ENCODE results near the gene HTR3E.

The HTR3E gene

GRCh38 chr3:184097556-184097955 lies 692 bp downstream of the HTR3E start:
- Histone ChIP-seq H3K4me1 (ENCODE audit: insufficient read depth, low read length, poor library complexity, severe bottlenecking) (no peaks in the 10 kb centered on the region), H3K9me2 (replicated peaks; ENCODE audit: low read depth, low read length) (no peaks in the 10 kb centered on the region), H3F3A (ENCODE audit: low read depth) (no peaks in the 10 kb centered on the region), H3K27me3 (ENCODE audit: insufficient read depth, low read length, poor library complexity, severe bottlenecking) (no peaks in the 10 kb centered on the region), H3K9me3 (ENCODE audit: insufficient read depth, low read depth, low read length) (no peaks in the 10 kb centered on the region), H4K20me1 (ENCODE audit: insufficient read depth, low read length, poor library complexity, severe bottlenecking) (no peaks in the 10 kb centered on the region), H3K79me2 (ENCODE audit: insufficient read depth, low read length) (no peaks in the 10 kb centered on the region), H3K36me3 (ENCODE audit: insufficient read depth, low read length) (no peaks in the 10 kb centered on the region), H2AFZ (ENCODE audit: low read length) (no peak overlapping the region), H3K4me2 (ENCODE audit: low read depth, low read length, poor library complexity, severe bottlenecking) (no peak overlapping the region), H3K9ac (ENCODE audit: low read depth, low read length, poor library complexity, severe bottlenecking) (no peak overlapping the region), H3K4me3 (ENCODE audit: low read length, poor library complexity, severe bottlenecking) (no peak overlapping the region)
- no peak for TF ChIP-seq CTCF (conservative IDR thresholded peaks at IDR 0.05; ENCODE audit: low read length)
- TF ChIP-seq EZH2phosphoT487 (IDR thresholded peaks at IDR 0.05; ENCODE audit: borderline replicate concordance) = no peak

- Histone ChIP-seq H3K36me3 (ENCODE audit: insufficient read depth, low read length) (no peaks in the 10 kb centered on the region), H3K9ac (ENCODE audit: low read depth, low read length, poor library complexity, severe bottlenecking) (no peak overlapping the region), H3K79me2 (ENCODE audit: insufficient read depth, low read length) (no peaks in the 10 kb centered on the region), H3K4me1 (ENCODE audit: insufficient read depth, low read length, poor library complexity, severe bottlenecking) (no peaks in the 10 kb centered on the region), H3K4me3 (ENCODE audit: low read length, poor library complexity, severe bottlenecking) (no peak overlapping the region), H2AFZ (ENCODE audit: low read length) (no peak overlapping the region), H3K4me2 (ENCODE audit: low read depth, low read length, poor library complexity, severe bottlenecking) (no peak overlapping the region), H4K20me1 (ENCODE audit: insufficient read depth, low read length, poor library complexity, severe bottlenecking) (no peaks in the 10 kb centered on the region), H3K27me3 (ENCODE audit: insufficient read depth, low read length, poor library complexity, severe bottlenecking) (no peaks in the 10 kb centered on the region), H3K9me2 (replicated peaks; ENCODE audit: low read depth, low read length) (no peaks in the 10 kb centered on the region), H3F3A (ENCODE audit: low read depth) (no peaks in the 10 kb centered on the region), H3K9me3 (ENCODE audit: insufficient read depth, low read depth, low read length) (no peaks in the 10 kb centered on the region)
- TF ChIP-seq EZH2phosphoT487 (IDR thresholded peaks at IDR 0.05; ENCODE audit: borderline replicate concordance) (no peak), CTCF (conservative IDR thresholded peaks at IDR 0.05; ENCODE audit: low read length) (no peak)
Measured at GRCh38 chr3:184099806-184100686, 3.2 kb downstream of the HTR3E start.

- Histone ChIP-seq H4K20me1 (ENCODE audit: insufficient read depth, low read length, poor library complexity, severe bottlenecking) (no peaks in the 10 kb centered on the region), H3K27me3 (ENCODE audit: insufficient read depth, low read length, poor library complexity, severe bottlenecking) (no peaks in the 10 kb centered on the region), H3K9ac (ENCODE audit: low read depth, low read length, poor library complexity, severe bottlenecking) (no peak overlapping the region), H3F3A (ENCODE audit: low read depth) (no peaks in the 10 kb centered on the region), H3K4me1 (ENCODE audit: insufficient read depth, low read length, poor library complexity, severe bottlenecking) (no peaks in the 10 kb centered on the region), H2AFZ (ENCODE audit: low read length) (no peak overlapping the region), H3K4me3 (ENCODE audit: low read length, poor library complexity, severe bottlenecking) (no peak overlapping the region), H3K36me3 (ENCODE audit: insufficient read depth, low read length) (no peaks in the 10 kb centered on the region), H3K9me3 (ENCODE audit: insufficient read depth, low read depth, low read length) (no peaks in the 10 kb centered on the region), H3K4me2 (ENCODE audit: low read depth, low read length, poor library complexity, severe bottlenecking) (no peak overlapping the region), H3K9me2 (replicated peaks; ENCODE audit: low read depth, low read length) (no peaks in the 10 kb centered on the region), H3K79me2 (ENCODE audit: insufficient read depth, low read length) (no peaks in the 10 kb centered on the region)
- TF ChIP-seq EZH2phosphoT487 (IDR thresholded peaks at IDR 0.05; ENCODE audit: borderline replicate concordance) (no peak), CTCF (conservative IDR thresholded peaks at IDR 0.05; ENCODE audit: low read length) (no peak)
Measured at GRCh38 chr3:184110316-184110725, 13.5 kb downstream of the HTR3E start.

Data from Loucy (cell line).